PC-9 (cell line): Measurements from ENCODE around the gene SETD5. TPM values are rescaled to one million over a fixed set of nuclear protein-coding genes. Genes with fewer than 3 reads are reported as not detected.

ENCODE experiments used
- BruUV-seq: library from RNA; stranded (reverse); fragments of 400-500 nt; replicated peaks from 2 replicates; lab custom pipeline; 2021; lab: Mats Ljungman, UMichigan
- CTCF ChIA-PET: fragments of 300-600 bp; sonication (Branson Sonifier 250); formaldehyde crosslinking; loops from one replicate; lab custom pipeline; 2022; ENCODE audit warnings: antibody characterized with exemption; lab: Charles Lee
- POLR2A ChIA-PET: fragments of 300-600 bp; sonication (Branson Sonifier 250); formaldehyde crosslinking; loops from one replicate; lab custom pipeline; 2022; ENCODE audit warnings: antibody characterized with exemption; ENCODE audit not compliant: unreplicated experiment; lab: Charles Lee
- DNase-seq, 2 experiments: peaks; one replicate each; pipeline versions ENCODE4 v3.0.0 to v3.0.0-alpha.2; 2015 to 2022; ENCODE audit warnings: mixed read lengths in 1 of 2
- H2AFZ ChIP-seq: fragments of 200-600 bp; sonication (generic); 2 replicates; pipeline ENCODE4 v1.8.1; 2017; ENCODE audit warnings: antibody characterized with exemption
- H3F3A ChIP-seq: fragments of 200-600 bp; sonication (generic); 2 replicates; pipeline ENCODE4 v1.8.1; 2017; ENCODE audit warnings: antibody characterized with exemption, mild to moderate bottlenecking, low read depth; ENCODE audit not compliant: insufficient read depth
- H3K27ac ChIP-seq: fragments of 200-600 bp; sonication (generic); 2 replicates; pipeline ENCODE4 v1.6.1; 2016; ENCODE audit warnings: mixed run types
- H3K27me3 ChIP-seq: fragments of 200-600 bp; sonication (generic); 2 replicates; pipeline ENCODE4 v1.6.1; 2016; ENCODE audit warnings: low read depth, mixed run types; ENCODE audit not compliant: insufficient read depth
- H3K36me3 ChIP-seq: fragments of 200-600 bp; sonication (generic); 2 replicates; pipeline ENCODE4 v1.6.1; 2016; ENCODE audit warnings: low read depth, mixed run types
- H3K4me1 ChIP-seq: fragments of 200-600 bp; sonication (generic); replicated peaks from 2 replicates; pipeline ENCODE4 v1.6.1; 2016; ENCODE audit warnings: mixed run types; ENCODE audit not compliant: insufficient read depth
- H3K4me2 ChIP-seq: fragments of 200-600 bp; sonication (generic); 2 replicates; pipeline ENCODE4 v1.6.1; 2017; ENCODE audit warnings: mixed run types
- H3K4me3 ChIP-seq: fragments of 200-600 bp; sonication (generic); 2 replicates; pipeline ENCODE4 v1.6.1; 2016; ENCODE audit warnings: mixed run types
- H3K79me2 ChIP-seq: fragments of 200-600 bp; sonication (generic); 2 replicates; pipeline ENCODE4 v1.6.1; 2017; ENCODE audit warnings: low read depth, mixed run types
- H3K9me2 ChIP-seq: fragments of 200-600 bp; sonication (generic); 2 replicates; pipeline ENCODE4 v1.8.1; 2017; ENCODE audit warnings: mild to moderate bottlenecking; ENCODE audit not compliant: insufficient read depth
- H3K9me3 ChIP-seq: fragments of 200-600 bp; sonication (generic); 2 replicates; pipeline ENCODE4 v1.8.1; 2016; ENCODE audit warnings: low read depth; ENCODE audit not compliant: insufficient read depth
- H4K20me1 ChIP-seq: fragments of 200-600 bp; sonication (generic); 2 replicates; pipeline ENCODE4 v1.8.1; 2017; ENCODE audit not compliant: insufficient read depth
- CTCF ChIP-seq: fragments of 200-600 bp; sonication (generic); conservative IDR thresholded peaks from 2 replicates; pipeline ENCODE4 v1.6.1; 2017; ENCODE audit warnings: mixed run types, antibody characterized with exemption, mild to moderate bottlenecking, moderate library complexity
- EZH2 ChIP-seq: fragments of 200-600 bp; sonication (generic); IDR thresholded peaks from 2 replicates; pipeline ENCODE4 v1.8.0; 2017; ENCODE audit warnings: antibody characterized with exemption, low read depth
- intact Hi-C: fragments of 100-400 bp; cut with micrococcal nuclease; formaldehyde crosslinking; loops from one replicate; pipeline ENCODE4 v1.10.0; 2022; ENCODE audit not compliant: unreplicated experiment
- total RNA-seq: library from RNA; stranded (reverse); gene quantifications from 2 replicates; pipeline ENCODE4 v1.2.3, GENCODE V29; 2021

Gene SETD5
- total RNA-seq, 1 experiment from 2014 or later = 140 TPM

- no peaks in the 10 kb centered on the region for H3K27me3 ChIP-seq
- intact Hi-C loops = loop anchor here (5.0 kb wide), 1 partner anchor 35 kb away; no protein-coding TSS in a partner anchor
- peaks cover 66% of the 10 kb centered on the region for H3K36me3 ChIP-seq
- BruUV-seq = no TSS peak
- H3K27ac ChIP-seq = no peak overlapping the region
- H4K20me1 ChIP-seq = peaks cover 61% of the 10 kb centered on the region
- H2AFZ ChIP-seq = no peak overlapping the region
- H3K4me1 ChIP-seq = no peaks in the 10 kb centered on the region
- ChIA-PET POLR2A (no interaction called here), CTCF (no interaction called here)
- no peaks in the 10 kb centered on the region for H3K9me2 ChIP-seq
- H3F3A ChIP-seq = peaks cover 24% of the 10 kb centered on the region; the same call in 1 of the 2 replicates
- no peak for DNase-seq
- H3K4me3 ChIP-seq = no peak overlapping the region
- H3K9me3 ChIP-seq = no peaks in the 10 kb centered on the region
- H3K4me2 ChIP-seq = no peak overlapping the region
- peaks cover 13% of the 10 kb centered on the region; the same call in 1 of the 2 replicates for H3K79me2 ChIP-seq
- TF ChIP-seq CTCF = no peak
- TF ChIP-seq EZH2 = no peak
These were observed 70.0 kb downstream of the SETD5 start for GRCh38 chr3:9467451-9467850.

DNA sequence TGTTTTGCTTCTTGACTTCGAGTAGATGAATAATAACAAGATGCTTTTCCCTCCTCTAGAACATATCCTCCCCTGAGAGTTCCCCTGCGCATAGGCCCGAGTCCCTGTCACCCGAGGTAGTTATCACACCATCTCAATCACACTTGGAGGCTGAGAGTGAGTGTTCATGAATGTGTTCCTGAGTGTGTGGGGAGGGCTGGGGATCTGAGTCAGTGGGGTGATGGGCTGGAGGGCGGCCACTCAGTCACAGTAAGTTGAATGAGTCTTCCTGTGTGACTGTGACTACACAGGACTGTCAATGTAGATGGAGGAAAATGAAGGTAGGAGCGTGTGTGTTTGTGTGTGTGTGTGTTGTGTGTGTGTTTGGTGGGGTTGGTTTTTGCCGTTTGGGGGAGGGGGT is 71.0 kb downstream of the SETD5 start:
- CTCF ChIA-PET = no interaction called here
- H3K9me2 ChIP-seq = no peaks in the 10 kb centered on the region
- no peak overlapping the region for H2AFZ ChIP-seq
- POLR2A ChIA-PET = no interaction called here
- H3K27me3 ChIP-seq = no peaks in the 10 kb centered on the region
- H3K4me3 ChIP-seq = no peak overlapping the region
- no peak for DNase-seq
- peaks cover 23% of the 10 kb centered on the region; the same call in 1 of the 2 replicates for H3F3A ChIP-seq
- no peaks in the 10 kb centered on the region for H3K4me1 ChIP-seq
- H3K36me3 ChIP-seq = peaks cover 69% of the 10 kb centered on the region
- TF ChIP-seq EZH2 = no peak
- TF ChIP-seq CTCF = no peak
- BruUV-seq = no TSS peak
- peaks cover 13% of the 10 kb centered on the region; the same call in 1 of the 2 replicates for H3K79me2 ChIP-seq
- no peak overlapping the region for H3K4me2 ChIP-seq
- intact Hi-C loops = loop anchor here (5.0 kb wide), 1 partner anchor 36 kb away; no protein-coding TSS in a partner anchor
- peaks cover 62% of the 10 kb centered on the region for H4K20me1 ChIP-seq
- no peaks in the 10 kb centered on the region for H3K9me3 ChIP-seq
- H3K27ac ChIP-seq = no peak overlapping the region

- no peak overlapping the region for H2AFZ ChIP-seq
- TF ChIP-seq CTCF = no peak
- no peak for TF ChIP-seq EZH2
- no peak overlapping the region for H3K4me2 ChIP-seq
- H3K27me3 ChIP-seq = no peaks in the 10 kb centered on the region
- ChIA-PET POLR2A (interaction anchor here (0.6 kb wide), 1 partner anchor 323 kb away, joined by 4 read pairs; the partner anchor contains the start of gene ARPC4), CTCF (no interaction called here)
- peaks cover 70% of the 10 kb centered on the region for H3K36me3 ChIP-seq
- no peak for DNase-seq
- H3K27ac ChIP-seq = no peak overlapping the region
- H3K9me2 ChIP-seq = no peaks in the 10 kb centered on the region
- intact Hi-C loops = loop anchor here (5.0 kb wide), 1 partner anchor 38 kb away; no protein-coding TSS in a partner anchor
- no TSS peak for BruUV-seq
- no peak overlapping the region for H3K4me3 ChIP-seq
- H3K4me1 ChIP-seq = no peaks in the 10 kb centered on the region
- H3K9me3 ChIP-seq = no peaks in the 10 kb centered on the region
- H3K79me2 ChIP-seq = peaks cover 13% of the 10 kb centered on the region; the same call in 1 of the 2 replicates
- H3F3A ChIP-seq = peaks cover 10% of the 10 kb centered on the region; the same call in 1 of the 2 replicates
- peaks cover 62% of the 10 kb centered on the region for H4K20me1 ChIP-seq
These were observed 72.6 kb downstream of the SETD5 start for GRCh38 chr3:9469986-9470385.
